Measurements from ENCODE around the gene ERP44. TPM values are rescaled to one million over a fixed set of nuclear protein-coding genes. Genes with fewer than 3 reads are reported as not detected.
A peak's percentile ranks its signal among the peaks of the same experiment; 100 is the strongest.

The ERP44 gene
- total RNA-seq, 1 donor from 2014 or later = 27.0 TPM

DNA sequence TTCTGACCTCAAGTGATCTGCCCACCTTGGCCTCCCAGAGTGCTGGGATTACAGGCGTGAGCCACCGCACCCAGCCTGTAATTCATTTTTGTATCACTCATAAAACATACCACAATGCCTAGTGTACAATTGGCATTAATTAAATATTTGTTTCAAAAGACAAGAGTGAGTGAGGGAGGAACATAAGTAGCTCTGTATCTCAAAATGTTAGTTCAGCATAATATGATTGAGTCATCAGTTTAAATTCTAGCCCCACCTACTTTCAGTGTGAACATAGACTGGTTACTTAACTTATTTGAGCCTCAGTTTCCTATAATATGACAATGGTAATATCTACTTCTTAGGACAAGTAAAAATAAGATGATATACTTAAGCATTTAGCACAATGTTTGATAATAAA is 27.1 kb upstream of the ERP44 start:
- H3K4me2 ChIP-seq (ENCODE audit: low read length) = no peak overlapping the region
- no peak overlapping the region for H3K4me3 Mint-ChIP-seq (ENCODE audit: unreplicated experiment)
- H3K4me1 Mint-ChIP-seq (ENCODE audit: low read depth, unreplicated experiment) = peaks cover 6% of the 10 kb centered on the region
- peaks cover 2% of the 10 kb centered on the region for H3K36me3 ChIP-seq (ENCODE audit: insufficient read depth, low read length)
- no peaks in the 10 kb centered on the region for H3K9me3 ChIP-seq (ENCODE audit: insufficient read depth, low read depth, low read length)
- H3K9ac ChIP-seq (ENCODE audit: low read length) = no peak overlapping the region
- DNase-seq (ENCODE audit: low read depth) = no peak
- no peaks in the 10 kb centered on the region for H3K27me3 ChIP-seq (ENCODE audit: insufficient read depth, low read length)
- H2AFZ ChIP-seq (ENCODE audit: low read depth, low read length) = no peak overlapping the region
- FAIRE-seq = no peak
- H3K27ac Mint-ChIP-seq (ENCODE audit: unreplicated experiment) = no peak overlapping the region
- TF ChIP-seq, protein P1, sequence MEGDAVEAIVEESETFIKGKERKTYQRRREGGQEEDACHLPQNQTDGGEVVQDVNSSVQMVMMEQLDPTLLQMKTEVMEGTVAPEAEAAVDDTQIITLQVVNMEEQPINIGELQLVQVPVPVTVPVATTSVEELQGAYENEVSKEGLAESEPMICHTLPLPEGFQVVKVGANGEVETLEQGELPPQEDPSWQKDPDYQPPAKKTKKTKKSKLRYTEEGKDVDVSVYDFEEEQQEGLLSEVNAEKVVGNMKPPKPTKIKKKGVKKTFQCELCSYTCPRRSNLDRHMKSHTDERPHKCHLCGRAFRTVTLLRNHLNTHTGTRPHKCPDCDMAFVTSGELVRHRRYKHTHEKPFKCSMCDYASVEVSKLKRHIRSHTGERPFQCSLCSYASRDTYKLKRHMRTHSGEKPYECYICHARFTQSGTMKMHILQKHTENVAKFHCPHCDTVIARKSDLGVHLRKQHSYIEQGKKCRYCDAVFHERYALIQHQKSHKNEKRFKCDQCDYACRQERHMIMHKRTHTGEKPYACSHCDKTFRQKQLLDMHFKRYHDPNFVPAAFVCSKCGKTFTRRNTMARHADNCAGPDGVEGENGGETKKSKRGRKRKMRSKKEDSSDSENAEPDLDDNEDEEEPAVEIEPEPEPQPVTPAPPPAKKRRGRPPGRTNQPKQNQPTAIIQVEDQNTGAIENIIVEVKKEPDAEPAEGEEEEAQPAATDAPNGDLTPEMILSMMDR (IDR thresholded peaks at IDR 0.05; ENCODE audit: insufficient read depth, low read depth, low read length) = no peak
- TF ChIP-seq EZH2 (IDR thresholded peaks at IDR 0.05; ENCODE audit: insufficient read depth, low read length) = no peak
- no peaks in the 10 kb centered on the region for H3K4me1 ChIP-seq (ENCODE audit: insufficient read depth, low read length)
- H3K4me3 ChIP-seq (ENCODE audit: insufficient read depth, low read depth, low read length) = no peak overlapping the region
- H4K20me1 ChIP-seq (ENCODE audit: insufficient read depth, low read length) = peaks cover 7% of the 10 kb centered on the region
- no peak overlapping the region for H3K27ac ChIP-seq (ENCODE audit: low read depth, low read length)
- no peaks in the 10 kb centered on the region for H3K27me3 Mint-ChIP-seq (ENCODE audit: low read depth, unreplicated experiment)
- no peaks in the 10 kb centered on the region for H3K9me3 Mint-ChIP-seq (ENCODE audit: unreplicated experiment)
- peaks cover 3% of the 10 kb centered on the region for H3K36me3 Mint-ChIP-seq (ENCODE audit: low read depth, unreplicated experiment)
- no peaks in the 10 kb centered on the region for H3K79me2 ChIP-seq (ENCODE audit: insufficient read depth, low read length)

DNA sequence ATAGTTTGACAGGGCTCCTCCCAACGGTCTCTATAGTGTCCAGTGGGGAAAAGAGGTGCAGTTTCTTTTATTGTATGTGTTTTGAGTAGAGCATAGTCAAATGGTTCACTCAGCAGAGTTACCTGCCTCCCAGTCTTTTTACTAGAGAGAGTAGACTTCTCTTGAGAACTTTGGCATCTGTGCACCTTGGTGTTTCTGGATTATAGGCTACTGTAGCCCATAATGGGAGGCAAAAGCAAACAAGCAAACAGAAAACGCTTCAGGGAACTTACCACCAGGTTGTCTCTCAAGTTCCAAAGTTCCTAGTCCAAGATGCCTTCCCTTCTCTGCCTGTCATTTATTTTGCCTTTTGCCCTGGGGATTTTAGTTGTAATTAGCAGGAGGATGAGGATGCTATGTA is 26.4 kb upstream of the ERP44 start:
- Histone ChIP-seq H2AFZ (ENCODE audit: low read depth, low read length) (no peak overlapping the region), H3K79me2 (ENCODE audit: insufficient read depth, low read length) (no peaks in the 10 kb centered on the region), H3K9ac (ENCODE audit: low read length) (no peak overlapping the region), H4K20me1 (ENCODE audit: insufficient read depth, low read length) (peaks cover 12% of the 10 kb centered on the region), H3K9me3 (ENCODE audit: insufficient read depth, low read depth, low read length) (no peaks in the 10 kb centered on the region), H3K4me2 (ENCODE audit: low read length) (no peak overlapping the region), H3K27ac (ENCODE audit: low read depth, low read length) (no peak overlapping the region), H3K27me3 (ENCODE audit: insufficient read depth, low read length) (no peaks in the 10 kb centered on the region), H3K4me3 (ENCODE audit: insufficient read depth, low read depth, low read length) (no peak overlapping the region), H3K36me3 (ENCODE audit: insufficient read depth, low read length) (peaks cover 2% of the 10 kb centered on the region), H3K4me1 (ENCODE audit: insufficient read depth, low read length) (no peaks in the 10 kb centered on the region)
- H3K36me3 Mint-ChIP-seq (ENCODE audit: low read depth, unreplicated experiment) = peaks cover 7% of the 10 kb centered on the region
- H3K4me3 Mint-ChIP-seq (ENCODE audit: unreplicated experiment) = no peak overlapping the region
- no peaks in the 10 kb centered on the region for H3K9me3 Mint-ChIP-seq (ENCODE audit: unreplicated experiment)
- peaks cover 5% of the 10 kb centered on the region for H3K4me1 Mint-ChIP-seq (ENCODE audit: low read depth, unreplicated experiment)
- FAIRE-seq (no peak), DNase-seq (ENCODE audit: low read depth) (no peak)
- no peak for TF ChIP-seq EZH2 (IDR thresholded peaks at IDR 0.05; ENCODE audit: insufficient read depth, low read length)
- TF ChIP-seq, protein P1 (IDR thresholded peaks at IDR 0.05; ENCODE audit: insufficient read depth, low read depth, low read length) = no peak
- no peaks in the 10 kb centered on the region for H3K27me3 Mint-ChIP-seq (ENCODE audit: low read depth, unreplicated experiment)
- no peak overlapping the region for H3K27ac Mint-ChIP-seq (ENCODE audit: unreplicated experiment)

DNA sequence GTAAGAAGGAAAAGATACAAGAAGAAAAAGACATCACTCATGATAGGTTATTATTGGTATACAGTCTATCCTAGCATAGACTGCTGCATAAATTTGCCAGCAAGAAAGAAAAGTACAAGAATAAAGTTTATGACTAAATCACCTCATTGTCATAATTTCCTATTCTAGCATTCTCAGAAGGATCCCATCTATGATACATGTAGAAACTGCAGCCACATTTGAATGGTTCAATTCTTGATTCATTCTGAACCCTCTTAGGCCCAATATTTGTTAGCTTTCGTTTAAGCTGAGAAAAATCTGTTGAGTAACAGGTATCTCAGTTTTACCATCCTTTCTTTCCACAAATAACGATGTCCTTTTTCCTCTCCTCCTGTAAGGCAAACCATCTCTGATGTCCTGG is 21.5 kb upstream of the ERP44 start:
- Histone ChIP-seq H3K9me3 (ENCODE audit: insufficient read depth, low read depth, low read length) (no peaks in the 10 kb centered on the region), H3K4me3 (ENCODE audit: insufficient read depth, low read depth, low read length) (no peak overlapping the region), H3K36me3 (ENCODE audit: insufficient read depth, low read length) (peaks cover 2% of the 10 kb centered on the region), H3K4me2 (ENCODE audit: low read length) (no peak overlapping the region), H3K9ac (ENCODE audit: low read length) (no peak overlapping the region), H2AFZ (ENCODE audit: low read depth, low read length) (no peak overlapping the region), H3K4me1 (ENCODE audit: insufficient read depth, low read length) (no peaks in the 10 kb centered on the region), H3K27me3 (ENCODE audit: insufficient read depth, low read length) (no peaks in the 10 kb centered on the region), H4K20me1 (ENCODE audit: insufficient read depth, low read length) (peaks cover 14% of the 10 kb centered on the region), H3K27ac (ENCODE audit: low read depth, low read length) (no peak overlapping the region), H3K79me2 (ENCODE audit: insufficient read depth, low read length) (no peaks in the 10 kb centered on the region)
- H3K9me3 Mint-ChIP-seq (ENCODE audit: unreplicated experiment) = no peaks in the 10 kb centered on the region
- TF ChIP-seq EZH2 (IDR thresholded peaks at IDR 0.05; ENCODE audit: insufficient read depth, low read length) = no peak
- TF ChIP-seq, protein P1 (IDR thresholded peaks at IDR 0.05; ENCODE audit: insufficient read depth, low read depth, low read length) = no peak
- DNase-seq (ENCODE audit: low read depth) (no peak), FAIRE-seq (peak; percentile 55)
- no peak overlapping the region for H3K4me3 Mint-ChIP-seq (ENCODE audit: unreplicated experiment)
- H3K4me1 Mint-ChIP-seq (ENCODE audit: low read depth, unreplicated experiment) = peaks cover 3% of the 10 kb centered on the region
- no peak overlapping the region for H3K27ac Mint-ChIP-seq (ENCODE audit: unreplicated experiment)
- H3K27me3 Mint-ChIP-seq (ENCODE audit: low read depth, unreplicated experiment) = no peaks in the 10 kb centered on the region
- H3K36me3 Mint-ChIP-seq (ENCODE audit: low read depth, unreplicated experiment) = peaks cover 9% of the 10 kb centered on the region

All from astrocyte (in vitro differentiated cells and primary cell).